IMR-90 (cell line): ENCODE results near the gene RRP9. TPM values are rescaled to one million over a fixed set of nuclear protein-coding genes. Genes with fewer than 3 reads are reported as not detected.

ENCODE experiments used
- ATAC-seq: fragments of 200-7000 bp; cut with Tn5 transposase; 2 replicates; pipeline ENCODE4 v1.9.1; 2020; ENCODE audit warnings: low read depth, mild to moderate bottlenecking, moderate library complexity
- BruUV-seq: library from RNA; stranded (reverse); fragments of 400-500 nt; replicated peaks from 2 replicates; lab custom pipeline; 2021; lab: Mats Ljungman, UMichigan
- CTCF ChIA-PET: fragments of 300-600 bp; formaldehyde crosslinking; extraction: SDS; loops from one replicate; lab custom pipeline; 2021; ENCODE audit warnings: antibody characterized with exemption; lab: Yijun Ruan, JAX
- POLR2A ChIA-PET: fragments of 300-600 bp; sonication (Branson Sonifier 250); formaldehyde crosslinking; loops from one replicate; lab custom pipeline; 2022; ENCODE audit warnings: antibody characterized with exemption; ENCODE audit not compliant: unreplicated experiment; lab: Charles Lee
- DNase-seq: peaks from one replicate; pipeline ENCODE4 v3.0.0; 2013
- H2AFZ ChIP-seq: replicated peaks from 2 replicates; pipeline ENCODE3; 2013; ENCODE audit warnings: low read length, mild to moderate bottlenecking; ENCODE audit not compliant: poor library complexity
- H2AK5ac ChIP-seq: 2 replicates; pipeline ENCODE4 v1.6.1; 2013; ENCODE audit warnings: low read depth, low read length, inconsistent platforms
- H2AK9ac ChIP-seq: replicated peaks from 2 replicates; pipeline ENCODE3; 2013; ENCODE audit warnings: mild to moderate bottlenecking, low read depth, low read length, moderate library complexity; ENCODE audit not compliant: poor library complexity
- H2BK120ac ChIP-seq: 2 replicates; pipeline ENCODE4 v1.6.1; 2013; ENCODE audit warnings: low read depth, low read length, inconsistent platforms
- H2BK15ac ChIP-seq: 3 replicates; pipeline ENCODE4 v1.6.1; 2013; ENCODE audit warnings: low read depth, low read length, inconsistent platforms
- H2BK20ac ChIP-seq: 2 replicates; pipeline ENCODE4 v1.6.1; 2013; ENCODE audit warnings: low read depth, mild to moderate bottlenecking, inconsistent platforms, low read length, moderate library complexity
- H2BK5ac ChIP-seq: 2 replicates; pipeline ENCODE4 v1.6.1; 2013; ENCODE audit warnings: mild to moderate bottlenecking, low read depth, low read length, inconsistent platforms; ENCODE audit not compliant: poor library complexity, severe bottlenecking
- H3K14ac ChIP-seq: replicated peaks from 2 replicates; pipeline ENCODE4 v1.6.1; 2013; ENCODE audit warnings: low read depth, low read length, inconsistent platforms
- H3K18ac ChIP-seq: 2 replicates; pipeline ENCODE4 v1.6.1; 2013; ENCODE audit warnings: low read depth, low read length, control low read depth
- H3K23ac ChIP-seq: 2 replicates; pipeline ENCODE4 v1.6.1; 2013; ENCODE audit warnings: low read depth, low read length, inconsistent platforms
- H3K27ac ChIP-seq: 2 replicates; pipeline ENCODE4 v1.5.1; 2013; ENCODE audit warnings: mild to moderate bottlenecking, control low read depth, low read length; ENCODE audit not compliant: insufficient read depth
- H3K27me3 ChIP-seq: 2 replicates; pipeline ENCODE4 v1.6.1; 2013; ENCODE audit warnings: low read length; ENCODE audit not compliant: control insufficient read depth, insufficient read depth
- H3K36me3 ChIP-seq: 2 replicates; pipeline ENCODE4 v1.6.1; 2013; ENCODE audit warnings: low read length, mixed read lengths; ENCODE audit not compliant: control insufficient read depth, insufficient read depth
- H3K4ac ChIP-seq: 2 replicates; pipeline ENCODE4 v1.6.1; 2013; ENCODE audit warnings: low read depth, low read length, inconsistent platforms
- H3K4me1 ChIP-seq: 2 replicates; pipeline ENCODE4 v1.6.1; 2013; ENCODE audit warnings: low read length, mixed read lengths; ENCODE audit not compliant: control insufficient read depth, insufficient read depth
- H3K4me2 ChIP-seq: 2 replicates; pipeline ENCODE4 v1.6.1; 2013; ENCODE audit warnings: low read depth, mild to moderate bottlenecking, control low read depth, low read length, moderate library complexity
- H3K4me3 ChIP-seq: 2 replicates; pipeline ENCODE4 v1.5.1; 2013; ENCODE audit warnings: low read depth, mild to moderate bottlenecking, control low read depth, low read length, moderate library complexity; ENCODE audit not compliant: insufficient read depth
- H3K56ac ChIP-seq: 2 replicates; pipeline ENCODE4 v1.6.1; 2013; ENCODE audit warnings: low read length, inconsistent platforms; ENCODE audit not compliant: insufficient read depth; ENCODE audit errors: extremely low read depth
- H3K79me1 ChIP-seq, 2 experiments: 2 replicates each; pipeline ENCODE4 v1.6.1; 2013; ENCODE audit warnings: low read length in 2 of 2, inconsistent platforms in 1 of 2, low read depth in 1 of 2
- H3K9ac ChIP-seq: 2 replicates; pipeline ENCODE4 v1.6.1; 2013; ENCODE audit warnings: low read depth, low read length, control low read depth
- H3K9me1 ChIP-seq: 2 replicates; pipeline ENCODE4 v1.6.1; 2013; ENCODE audit warnings: low read length, inconsistent platforms; ENCODE audit not compliant: insufficient read depth
- H3K9me3 ChIP-seq: 2 replicates; pipeline ENCODE4 v1.6.1; 2013; ENCODE audit warnings: low read length; ENCODE audit not compliant: control insufficient read depth, insufficient read depth
- H4K20me1 ChIP-seq: 2 replicates; pipeline ENCODE4 v1.6.1; 2013; ENCODE audit warnings: low read length, inconsistent platforms; ENCODE audit not compliant: insufficient read depth
- H4K5ac ChIP-seq: 2 replicates; pipeline ENCODE4 v1.6.1; 2013; ENCODE audit warnings: mild to moderate bottlenecking, low read depth, low read length, control low read depth
- H4K8ac ChIP-seq, 2 experiments: 2 replicates each; pipeline ENCODE4 v1.6.1; 2013; ENCODE audit warnings: low read depth in 2 of 2, low read length in 2 of 2, control low read depth in 1 of 2, inconsistent platforms in 1 of 2
- H4K91ac ChIP-seq: 2 replicates; pipeline ENCODE4 v1.6.1; 2013; ENCODE audit warnings: low read depth, low read length, inconsistent platforms; ENCODE audit not compliant: insufficient read depth
- CHD1 ChIP-seq: IDR thresholded peaks from 2 replicates; pipeline ENCODE4 v1.6.1; 2012; ENCODE audit warnings: low read depth, low read length, improper control_type of control experiment
- MXI1 ChIP-seq: IDR thresholded peaks from 2 replicates; pipeline ENCODE4 v1.6.1; 2012; ENCODE audit warnings: low read depth, mild to moderate bottlenecking, low read length, moderate library complexity, borderline replicate concordance
- NFE2L2 ChIP-seq: fragments of 150-350 bp; IDR thresholded peaks from 2 replicates; pipeline ENCODE4 v1.6.1; 2016; ENCODE audit warnings: low read depth, mild to moderate bottlenecking, low read length
- POLR2A ChIP-seq: IDR thresholded peaks from 2 replicates; pipeline ENCODE4 v1.6.1; 2012; ENCODE audit warnings: mild to moderate bottlenecking, low read depth, low read length
- RAD21 ChIP-seq: IDR thresholded peaks from 2 replicates; pipeline ENCODE4 v1.6.1; 2012; ENCODE audit warnings: low read length, improper control_type of control experiment
- RCOR1 ChIP-seq: IDR thresholded peaks from 2 replicates; pipeline ENCODE4 v1.6.1; 2012; ENCODE audit warnings: mild to moderate bottlenecking, low read length, improper control_type of control experiment; ENCODE audit not compliant: insufficient replicate concordance
- SMC3 ChIP-seq: fragments of 150-350 bp; IDR thresholded peaks from 2 replicates; pipeline ENCODE4 v1.6.1; 2016; ENCODE audit warnings: low read depth, mild to moderate bottlenecking, antibody characterized with exemption, low read length, moderate library complexity
- WGBS, 2 experiments: methylation state at CpG; one replicate each; pipeline versions ENCODE4 v1.1.5 to v1.1.7; 2013; ENCODE audit warnings: missing lambda C conversion rate in 2 of 2; ENCODE audit not compliant: insufficient read length in 1 of 2; ENCODE audit errors: extremely low coverage in 2 of 2; 5-methylcytosine and 5-hydroxymethylcytosine counted together
- dilution Hi-C: fragments of 300-500 bp; cut with HindIII; formaldehyde crosslinking; loops from one replicate; pipeline ENCODE4 v1.14.3; 2018; ENCODE audit warnings: low sequenced_read_pairs; ENCODE audit not compliant: unreplicated experiment
- in situ Hi-C: fragments of 300-500 bp; cut with MboI; formaldehyde crosslinking; loops from 3 replicates; pipeline ENCODE4 v1.14.3; 2019; ENCODE audit warnings: low sequenced_read_pairs, inconsistent platforms, mixed read lengths
- intact Hi-C: fragments of 100-400 bp; cut with micrococcal nuclease; formaldehyde crosslinking; loops from 2 replicates; pipeline ENCODE4 v1.10.0; 2022
- polyA plus RNA-seq, 3 experiments: library from polyadenylated mRNA; depleted of rRNA; stranded (reverse); fragments of >200 nt; gene quantifications; 2 replicates each; pipeline ENCODE4 v1.2.3, GENCODE V29; 2012; ENCODE audit warnings: low replicate concordance in 1 of 3
- total RNA-seq: library from RNA; depleted of rRNA; stranded (reverse); fragments of >200 nt; gene quantifications from 2 replicates; pipeline ENCODE4 v1.2.3, GENCODE V29; 2012
- TF ChIP-seq, protein P1 (sequence below): fragments of 150-350 bp; IDR thresholded peaks from 2 replicates; pipeline ENCODE4 v1.6.1; 2016; ENCODE audit warnings: low read depth, mild to moderate bottlenecking, low read length, moderate library complexity, borderline replicate concordance

RRP9 gene
- total and polyA plus RNA-seq, 2 of the 4 experiments (the other 2 are of a cell fraction): 30.9 to 39.8 TPM

- H3K9me3 ChIP-seq: no peaks in the 10 kb centered on the region
- H4K8ac ChIP-seq: peak overlapping the region; percentile 55 to 89
- peak overlapping the region; percentile 55 for H4K5ac ChIP-seq
- no peak overlapping the region for H2BK15ac ChIP-seq
- peak overlapping the region; percentile 76 for H3K27ac ChIP-seq
- peak overlapping the region; percentile 98 for H2AK9ac ChIP-seq
- CTCF ChIA-PET: no interaction called here
- H2BK20ac ChIP-seq: no peak overlapping the region
- H4K20me1 ChIP-seq: peaks cover 16% of the 10 kb centered on the region
- H3K18ac ChIP-seq: peak overlapping the region; percentile 90; the same call in 1 of the 2 replicates
- H4K91ac ChIP-seq: peak overlapping the region; percentile 86
- peak overlapping the region; percentile 70 for H3K4me3 ChIP-seq
- H2AK5ac ChIP-seq: peak overlapping the region; percentile 98
- peak overlapping the region; percentile 98 for H3K14ac ChIP-seq
- H3K56ac ChIP-seq: peak overlapping the region; percentile 73; the same call in 1 of the 2 replicates
- BruUV-seq: no TSS peak
- H3K4me1 ChIP-seq: peaks cover 28% of the 10 kb centered on the region
- ATAC-seq (no peak), DNase-seq (no peak)
- peaks cover 19% of the 10 kb centered on the region for H3K9me1 ChIP-seq
- 0 out of 2 replicates have a peak overlapping the region, but pooled peaks have one; percentile 30 for H2BK120ac ChIP-seq
- POLR2A ChIA-PET: no interaction called here
- intact Hi-C loops (no loop called here), dilution Hi-C loops (no loop called here), in situ Hi-C loops (loop anchor here (25.0 kb wide), 1 partner anchor 1629 kb away; the partner anchor contains the start of genes RASSF1, TUSC2 and ZMYND10)
- H3K9ac ChIP-seq: peak overlapping the region; percentile 95
- WGBS, 2 experiments: 80% methylated on average over 2 of the region's 5 CpGs; no CpG with 5 or more reads in 1 of the 2 experiments
- H3K23ac ChIP-seq: peak overlapping the region; percentile 91
- no peaks in the 10 kb centered on the region; the same call in 1 of the 2 replicates for H3K36me3 ChIP-seq
- peak overlapping the region; percentile 97 for H3K4ac ChIP-seq
- H3K27me3 ChIP-seq: no peaks in the 10 kb centered on the region
- H3K79me1 ChIP-seq: peaks cover 36 to 69% of the 10 kb centered on the region in 2 experiments
- no peak for TF ChIP-seq NFE2L2
- no peak for TF ChIP-seq SMC3
- TF ChIP-seq POLR2A: no peak
- TF ChIP-seq, protein P1, sequence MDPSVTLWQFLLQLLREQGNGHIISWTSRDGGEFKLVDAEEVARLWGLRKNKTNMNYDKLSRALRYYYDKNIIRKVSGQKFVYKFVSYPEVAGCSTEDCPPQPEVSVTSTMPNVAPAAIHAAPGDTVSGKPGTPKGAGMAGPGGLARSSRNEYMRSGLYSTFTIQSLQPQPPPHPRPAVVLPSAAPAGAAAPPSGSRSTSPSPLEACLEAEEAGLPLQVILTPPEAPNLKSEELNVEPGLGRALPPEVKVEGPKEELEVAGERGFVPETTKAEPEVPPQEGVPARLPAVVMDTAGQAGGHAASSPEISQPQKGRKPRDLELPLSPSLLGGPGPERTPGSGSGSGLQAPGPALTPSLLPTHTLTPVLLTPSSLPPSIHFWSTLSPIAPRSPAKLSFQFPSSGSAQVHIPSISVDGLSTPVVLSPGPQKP: no peak
- TF ChIP-seq MXI1: no peak
- TF ChIP-seq RAD21: no peak
- no peak for TF ChIP-seq RCOR1
- no peak for TF ChIP-seq CHD1
- peak overlapping the region; percentile 99 for H3K4me2 ChIP-seq
- H2BK5ac ChIP-seq: no peak overlapping the region
- H2AFZ ChIP-seq: peak overlapping the region; percentile 90
Observed at GRCh38 chr3:51966486-51966885, 24.8 kb upstream of the RRP9 start.
